A549 (cell line): ENCODE results near the gene ASB2.

Experiments
- CTCF ChIP-seq: fragments of >200 bp; sonication (Bioruptor Twin); formaldehyde crosslinking; IDR thresholded peaks from 3 replicates; pipeline ENCODE4 v1.5.1; 2016
- KDM1A ChIP-seq: fragments of 200-600 bp; sonication (generic); IDR thresholded peaks from 2 replicates; pipeline ENCODE4 v1.6.1; 2016; ENCODE audit warnings: low read depth, mild to moderate bottlenecking
- MAX ChIP-seq: IDR thresholded peaks from 2 replicates; pipeline ENCODE4 v1.6.1; 2012
- REST ChIP-seq: fragments of 200-600 bp; sonication (generic); IDR thresholded peaks from 2 replicates; pipeline ENCODE4 v1.6.1; 2016; ENCODE audit warnings: antibody characterized with exemption, mild to moderate bottlenecking, moderate library complexity
- ZC3H11A ChIP-seq: fragments of 450-650 bp; IDR thresholded peaks from 2 replicates; pipeline ENCODE4 v1.6.1; 2014; ENCODE audit warnings: antibody characterized with exemption, mild to moderate bottlenecking

GRCh38 chr14:93930989-93931307 is 45.4 kb downstream of the ASB2 start:
- TF ChIP-seq REST (no peak), CTCF (no peak), ZC3H11A (no peak), MAX (no peak), KDM1A (no peak)
